GM19193 (cell line): Measurements from ENCODE around the gene GFI1B.

Source experiments
- POLR2A ChIP-seq: IDR thresholded peaks from 4 replicates; pipeline ENCODE4 v1.6.1; 2011; ENCODE audit not compliant: insufficient read depth, insufficient read length; ENCODE audit errors: extremely low read depth

The GFI1B gene

GRCh38 chr9:133023117-133023890, 44.8 kb downstream of the GFI1B start:
- TF ChIP-seq POLR2A, result no peak

- no peak for TF ChIP-seq POLR2A
Observed at GRCh38 chr9:133026426-133026825, 47.9 kb downstream of the GFI1B start.

- TF ChIP-seq POLR2A, result no peak
Observed at GRCh38 chr9:133027134-133027533, 48.6 kb downstream of the GFI1B start.

GRCh38 chr9:133028221-133028620, 49.7 kb downstream of the GFI1B start:
- TF ChIP-seq POLR2A, result no peak

GRCh38 chr9:133029994-133030316, 51.5 kb downstream of the GFI1B start:
- TF ChIP-seq POLR2A, result no peak

GRCh38 chr9:133030317-133031129, 52.0 kb downstream of the GFI1B start, which contains the start of gene GTF3C5:
TSS of gene GTF3C5 (plus strand) at chr9:133030997. CDS start at chr9:133031012, 15 bp downstream.
- peak; percentile 85 for TF ChIP-seq POLR2A

- TF ChIP-seq POLR2A, result no peak
Observed at GRCh38 chr9:133031130-133031422, 52.6 kb downstream of the GFI1B start.

- TF ChIP-seq POLR2A, result no peak
Observed at GRCh38 chr9:133031496-133031911, 53.0 kb downstream of the GFI1B start.

GRCh38 chr9:133032171-133032570, 53.7 kb downstream of the GFI1B start:
- no peak for TF ChIP-seq POLR2A

GRCh38 chr9:133035669-133036068, 57.2 kb downstream of the GFI1B start:
- no peak for TF ChIP-seq POLR2A

- no peak for TF ChIP-seq POLR2A
Observed at GRCh38 chr9:133037775-133038515, 59.5 kb downstream of the GFI1B start.
